Muscle layer of colon (tissue), 2 donors: ENCODE data around the gene PEBP1.

Experiments
- H3K27ac ChIP-seq: one replicate; pipeline ENCODE4 v1.7.0; 2013; ENCODE audit warnings: low read depth, mild to moderate bottlenecking, low read length, moderate library complexity
- H3K27me3 ChIP-seq, 2 donors: one replicate each; pipeline ENCODE4 v1.7.0; 2013; ENCODE audit warnings: low read length in 2 of 2, mild to moderate bottlenecking in 2 of 2; ENCODE audit not compliant: insufficient read depth in 2 of 2, control insufficient read depth in 1 of 2
- H3K36me3 ChIP-seq: one replicate; pipeline ENCODE4 v1.7.0; 2013; ENCODE audit warnings: mild to moderate bottlenecking, low read length; ENCODE audit not compliant: insufficient read depth
- H3K4me1 ChIP-seq: one replicate; pipeline ENCODE4 v1.7.0; 2013; ENCODE audit warnings: mild to moderate bottlenecking, low read length; ENCODE audit not compliant: insufficient read depth
- H3K4me3 ChIP-seq, 2 donors: one replicate each; pipeline ENCODE4 v1.7.0; 2013; ENCODE audit warnings: low read length in 2 of 2, low read depth in 1 of 2, mild to moderate bottlenecking in 1 of 2, moderate library complexity in 1 of 2
- H3K9ac ChIP-seq: one replicate; pipeline ENCODE4 v1.7.0; 2013; ENCODE audit warnings: low read length
- H3K9me3 ChIP-seq: one replicate; pipeline ENCODE4 v1.7.0; 2013; ENCODE audit warnings: mild to moderate bottlenecking, low read length
- donor health status: abdominal sarcoma.
- donor health status: Adenocarcinoma of cecum.

The PEBP1 gene

DNA sequence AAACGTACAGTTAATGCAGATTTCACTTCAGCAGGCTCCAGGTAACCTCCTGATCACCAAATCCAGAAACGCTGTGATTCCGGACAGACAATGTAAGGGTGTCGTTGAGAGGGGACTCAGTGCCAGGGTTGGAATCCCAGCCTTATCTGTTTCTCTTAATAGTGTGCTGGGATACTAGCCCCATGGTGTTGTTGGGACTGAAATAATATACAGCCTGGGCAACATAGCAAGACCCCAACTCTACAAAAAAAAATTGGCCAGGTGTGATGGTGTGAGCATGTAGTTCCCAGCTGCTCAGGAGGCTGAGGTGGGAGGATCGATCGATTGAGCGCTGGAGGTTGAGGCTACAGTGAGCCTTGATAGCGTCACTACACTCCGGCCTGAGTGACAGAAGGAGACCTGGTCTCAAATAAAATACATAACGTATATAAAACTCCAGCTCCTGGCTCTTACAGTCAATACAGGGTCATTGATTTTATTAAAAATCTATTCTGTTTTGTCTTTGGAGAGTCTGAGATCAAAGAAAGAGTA, 1.3 kb downstream of the PEBP1 start:
- Histone ChIP-seq H3K27me3 (no peaks in the 10 kb centered on the region), H3K9me3 (no peaks in the 10 kb centered on the region), H3K4me1 (peaks cover 12% of the 10 kb centered on the region), H3K9ac (peak overlapping the region; percentile 84), H3K36me3 (peaks cover 27% of the 10 kb centered on the region), H3K27ac (peak overlapping the region; percentile 86), H3K4me3 (peak overlapping the region; percentile 73 to 96)

- Histone ChIP-seq H3K27ac (no peak overlapping the region), H3K9ac (no peak overlapping the region), H3K4me3 (no peak overlapping the region), H3K9me3 (no peaks in the 10 kb centered on the region), H3K36me3 (peaks cover 58% of the 10 kb centered on the region), H3K4me1 (peaks cover 9% of the 10 kb centered on the region), H3K27me3 (no peaks in the 10 kb centered on the region)
Observed at GRCh38 chr12:118140825-118141224, 4.9 kb downstream of the PEBP1 start.

- H3K36me3 ChIP-seq, result peaks cover 62% of the 10 kb centered on the region
- H3K4me3 ChIP-seq, result no peak overlapping the region
- no peaks in the 10 kb centered on the region for H3K27me3 ChIP-seq
- no peaks in the 10 kb centered on the region for H3K9me3 ChIP-seq
- no peaks in the 10 kb centered on the region for H3K4me1 ChIP-seq
- H3K27ac ChIP-seq, result no peak overlapping the region
- no peak overlapping the region for H3K9ac ChIP-seq
Observed at GRCh38 chr12:118144499-118144898, 8.6 kb downstream of the PEBP1 start.

GRCh38 chr12:118145113-118145797, 9.3 kb downstream of the PEBP1 start:
- no peaks in the 10 kb centered on the region for H3K9me3 ChIP-seq
- H3K36me3 ChIP-seq, result peaks cover 59% of the 10 kb centered on the region
- no peak overlapping the region for H3K4me3 ChIP-seq
- no peak overlapping the region for H3K9ac ChIP-seq
- H3K27ac ChIP-seq, result no peak overlapping the region
- H3K27me3 ChIP-seq, result no peaks in the 10 kb centered on the region
- H3K4me1 ChIP-seq, result no peaks in the 10 kb centered on the region

- H3K4me3 ChIP-seq, result no peak overlapping the region
- no peak overlapping the region for H3K9ac ChIP-seq
- H3K9me3 ChIP-seq, result no peaks in the 10 kb centered on the region
- H3K4me1 ChIP-seq, result no peaks in the 10 kb centered on the region
- H3K36me3 ChIP-seq, result peaks cover 54% of the 10 kb centered on the region
- no peaks in the 10 kb centered on the region for H3K27me3 ChIP-seq
- no peak overlapping the region for H3K27ac ChIP-seq
Observed at GRCh38 chr12:118145798-118146156, 9.9 kb downstream of the PEBP1 start.

- no peaks in the 10 kb centered on the region for H3K9me3 ChIP-seq
- no peak overlapping the region for H3K9ac ChIP-seq
- H3K4me3 ChIP-seq, result no peak overlapping the region
- no peaks in the 10 kb centered on the region for H3K27me3 ChIP-seq
- no peaks in the 10 kb centered on the region for H3K4me1 ChIP-seq
- peaks cover 51% of the 10 kb centered on the region for H3K36me3 ChIP-seq
- H3K27ac ChIP-seq, result no peak overlapping the region
Observed at GRCh38 chr12:118148287-118148686, 12.4 kb downstream of the PEBP1 start.

GRCh38 chr12:118150625-118151024, 14.7 kb downstream of the PEBP1 start:
- H3K9ac ChIP-seq, result no peak overlapping the region
- H3K36me3 ChIP-seq, result peaks cover 29% of the 10 kb centered on the region
- no peak overlapping the region for H3K4me3 ChIP-seq
- H3K27me3 ChIP-seq, result no peaks in the 10 kb centered on the region
- H3K4me1 ChIP-seq, result no peaks in the 10 kb centered on the region
- no peaks in the 10 kb centered on the region for H3K9me3 ChIP-seq
- no peak overlapping the region for H3K27ac ChIP-seq

- Histone ChIP-seq H3K9ac (no peak overlapping the region), H3K27ac (no peak overlapping the region), H3K4me3 (no peak overlapping the region), H3K4me1 (no peaks in the 10 kb centered on the region), H3K36me3 (peaks cover 22% of the 10 kb centered on the region), H3K9me3 (no peaks in the 10 kb centered on the region), H3K27me3 (no peaks in the 10 kb centered on the region)
Observed at GRCh38 chr12:118151755-118152154, 15.8 kb downstream of the PEBP1 start.

GRCh38 chr12:118160536-118160935, 24.6 kb downstream of the PEBP1 start:
- H3K4me3 ChIP-seq, result no peak overlapping the region
- no peak overlapping the region for H3K27ac ChIP-seq
- no peaks in the 10 kb centered on the region for H3K9me3 ChIP-seq
- H3K36me3 ChIP-seq, result peaks cover 45% of the 10 kb centered on the region
- H3K9ac ChIP-seq, result no peak overlapping the region
- no peaks in the 10 kb centered on the region for H3K27me3 ChIP-seq
- H3K4me1 ChIP-seq, result no peaks in the 10 kb centered on the region

DNA sequence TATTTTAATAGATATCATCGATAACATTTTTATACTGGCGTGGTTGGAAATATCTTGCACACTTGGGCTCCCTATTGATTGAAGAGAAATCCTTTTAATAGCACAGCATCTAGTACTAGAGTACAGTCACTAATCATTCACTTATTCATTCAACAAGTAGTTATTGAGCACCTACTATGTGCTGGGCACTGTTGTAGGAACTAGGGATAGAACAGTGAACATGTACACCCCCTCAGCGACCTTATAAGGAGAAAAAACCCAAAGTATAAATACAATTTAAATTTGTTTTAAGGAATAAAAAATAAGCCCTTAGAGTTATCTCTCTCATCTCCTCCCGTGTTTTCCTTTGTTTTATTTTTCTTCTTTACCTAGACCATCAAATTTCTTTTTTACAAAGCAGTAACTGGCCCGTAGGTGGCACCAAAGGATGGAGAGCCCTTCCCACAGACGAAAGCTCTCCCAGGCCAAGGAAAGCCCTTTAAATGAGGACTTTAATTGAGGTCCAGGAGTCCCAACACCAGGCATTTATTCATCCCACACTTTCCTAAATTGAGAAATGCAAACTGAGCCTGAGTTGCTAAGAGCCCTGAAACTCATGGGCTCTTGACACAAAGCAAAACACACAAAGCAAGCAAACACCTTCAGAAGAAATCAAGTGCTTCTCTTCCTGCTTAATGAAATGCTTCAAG, 29.0 kb downstream of the PEBP1 start:
- H3K9ac ChIP-seq, result no peak overlapping the region
- H3K36me3 ChIP-seq, result peaks cover 34% of the 10 kb centered on the region

DNA sequence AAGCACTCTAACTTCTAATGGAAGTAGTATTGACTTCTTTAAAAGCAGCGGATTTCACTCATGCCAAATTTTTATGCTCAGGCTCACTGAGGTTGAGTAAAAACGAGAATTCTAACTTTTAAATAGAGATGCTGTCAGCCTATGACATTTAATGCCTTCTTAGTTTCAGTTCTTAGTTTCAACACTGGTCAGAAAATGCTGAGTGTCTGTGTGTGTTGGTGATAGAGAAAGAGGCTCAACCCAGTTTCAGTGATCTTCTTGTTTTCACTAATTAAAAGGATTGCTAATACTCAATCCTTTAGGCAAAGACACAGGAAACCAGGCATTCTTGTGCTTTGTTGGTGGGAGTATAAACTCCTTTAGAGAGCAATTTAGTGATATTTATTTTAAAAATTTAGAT, 31.0 kb downstream of the PEBP1 start:
- Histone ChIP-seq H3K9ac (no peak overlapping the region), H3K36me3 (peaks cover 37% of the 10 kb centered on the region), H3K4me3 (no peak overlapping the region), H3K27me3 (no peaks in the 10 kb centered on the region), H3K27ac (no peak overlapping the region), H3K4me1 (no peaks in the 10 kb centered on the region), H3K9me3 (no peaks in the 10 kb centered on the region)

More for the DNA sequence above, 29.0 kb downstream of the PEBP1 start:
- Histone ChIP-seq H3K27me3 (no peaks in the 10 kb centered on the region), H3K4me3 (no peak overlapping the region), H3K9me3 (no peaks in the 10 kb centered on the region), H3K27ac (no peak overlapping the region), H3K4me1 (no peaks in the 10 kb centered on the region)
